OCI-LY7 (cell line): ENCODE results near the gene MACROH2A1. TPM values are rescaled to one million over a fixed set of nuclear protein-coding genes. Genes with fewer than 3 reads are reported as not detected.

ENCODE experiments used
- BruUV-seq: library from RNA; stranded (reverse); fragments of 400-500 nt; replicated peaks from 2 replicates; lab custom pipeline; 2021; lab: Mats Ljungman, UMichigan
- CTCF ChIA-PET: fragments of 300-600 bp; sonication (Branson Sonifier 250); formaldehyde crosslinking; loops from one replicate; lab custom pipeline; 2022; ENCODE audit warnings: antibody characterized with exemption; ENCODE audit not compliant: unreplicated experiment; lab: Charles Lee
- POLR2A ChIA-PET: fragments of 300-600 bp; sonication (Branson Sonifier 250); formaldehyde crosslinking; loops from one replicate; lab custom pipeline; 2022; ENCODE audit warnings: antibody characterized with exemption; lab: Charles Lee
- DNase-seq: peaks from one replicate; pipeline ENCODE4 v3.0.0-alpha.2; 2015; ENCODE audit warnings: low spot score
- H2AFZ ChIP-seq: fragments of 200-600 bp; sonication (generic), shearing (Covaris generic); 2 replicates; pipeline ENCODE4 v1.6.1; 2014; ENCODE audit warnings: mild to moderate bottlenecking, antibody characterized with exemption, low read length, moderate library complexity
- H3K27ac ChIP-seq: fragments of 200-600 bp; sonication (generic); 2 replicates; pipeline ENCODE4 v1.5.1; 2014; ENCODE audit warnings: mixed run types, low read depth, mild to moderate bottlenecking, moderate library complexity, low read length, inconsistent platforms; ENCODE audit not compliant: poor library complexity, severe bottlenecking
- H3K36me3 ChIP-seq: fragments of 200-600 bp; sonication (generic); 2 replicates; pipeline ENCODE4 v1.6.1; 2014; ENCODE audit warnings: mild to moderate bottlenecking, antibody characterized with exemption, low read length, moderate library complexity, mixed read lengths; ENCODE audit not compliant: insufficient read depth
- H3K4me1 ChIP-seq: fragments of 200-600 bp; sonication (generic); 2 replicates; pipeline ENCODE4 v1.5.1; 2014; ENCODE audit warnings: mild to moderate bottlenecking, low read length; ENCODE audit not compliant: insufficient read depth, poor library complexity, severe bottlenecking
- H3K4me2 ChIP-seq: fragments of 200-600 bp; sonication (generic); 2 replicates; pipeline ENCODE4 v1.6.1; 2014; ENCODE audit warnings: mild to moderate bottlenecking, low read length
- H3K4me3 ChIP-seq: fragments of 200-600 bp; sonication (generic); 2 replicates; pipeline ENCODE4 v1.5.1; 2014; ENCODE audit warnings: mild to moderate bottlenecking, low read depth, low read length; ENCODE audit not compliant: poor library complexity, severe bottlenecking
- H3K79me2 ChIP-seq: fragments of 200-600 bp; sonication (generic); 2 replicates; pipeline ENCODE4 v1.6.1; 2016; ENCODE audit warnings: low read depth, mild to moderate bottlenecking, low read length, moderate library complexity, mixed read lengths; ENCODE audit not compliant: insufficient read depth
- H3K9me2 ChIP-seq: fragments of 200-600 bp; sonication (generic); 2 replicates; pipeline ENCODE4 v1.6.1; 2016; ENCODE audit warnings: mild to moderate bottlenecking, low read length, mixed read lengths; ENCODE audit not compliant: insufficient read depth
- H3K9me3 ChIP-seq: fragments of 200-600 bp; sonication (generic); 2 replicates; pipeline ENCODE4 v1.6.1; 2014; ENCODE audit warnings: mild to moderate bottlenecking, mixed run types, low read length, mixed read lengths
- H4K20me1 ChIP-seq: fragments of 200-600 bp; sonication (generic); 2 replicates; pipeline ENCODE4 v1.6.1; 2014; ENCODE audit warnings: mild to moderate bottlenecking, antibody characterized with exemption, low read length, moderate library complexity, mixed read lengths; ENCODE audit not compliant: insufficient read depth
- EZH2phosphoT487 ChIP-seq: fragments of 200-600 bp; sonication (generic); IDR thresholded peaks from 2 replicates; pipeline ENCODE4 v1.6.1; 2018; ENCODE audit warnings: low read depth, borderline replicate concordance, mild to moderate bottlenecking, mixed run types, antibody characterized with exemption, low read length, moderate library complexity, mixed read lengths
- intact Hi-C: fragments of 100-400 bp; cut with micrococcal nuclease; formaldehyde crosslinking; loops from one replicate; pipeline ENCODE4 v1.10.0; 2022; ENCODE audit not compliant: unreplicated experiment
- total RNA-seq, 2 experiments: library from RNA; depleted of rRNA in 1 of 2; stranded (reverse); fragments of >200 nt in 1 of 2; shearing (Covaris generic) in 1 of 2; gene quantifications; 2 replicates each; pipeline ENCODE4 v1.2.3, GENCODE V29; 2014 to 2022
- TF ChIP-seq, protein P1 (sequence below): fragments of 200-600 bp; sonication (generic); conservative IDR thresholded peaks from 2 replicates; pipeline ENCODE4 v1.5.1; 2014; ENCODE audit warnings: mild to moderate bottlenecking, antibody characterized with exemption, low read length, moderate library complexity, mixed read lengths

The MACROH2A1 gene
- total RNA-seq, 2 experiments from 2014 or later, result 271 to 356 TPM

GRCh38 chr5:135342551-135342875 is 56.5 kb downstream of the MACROH2A1 start:
- TF ChIP-seq, protein P1, sequence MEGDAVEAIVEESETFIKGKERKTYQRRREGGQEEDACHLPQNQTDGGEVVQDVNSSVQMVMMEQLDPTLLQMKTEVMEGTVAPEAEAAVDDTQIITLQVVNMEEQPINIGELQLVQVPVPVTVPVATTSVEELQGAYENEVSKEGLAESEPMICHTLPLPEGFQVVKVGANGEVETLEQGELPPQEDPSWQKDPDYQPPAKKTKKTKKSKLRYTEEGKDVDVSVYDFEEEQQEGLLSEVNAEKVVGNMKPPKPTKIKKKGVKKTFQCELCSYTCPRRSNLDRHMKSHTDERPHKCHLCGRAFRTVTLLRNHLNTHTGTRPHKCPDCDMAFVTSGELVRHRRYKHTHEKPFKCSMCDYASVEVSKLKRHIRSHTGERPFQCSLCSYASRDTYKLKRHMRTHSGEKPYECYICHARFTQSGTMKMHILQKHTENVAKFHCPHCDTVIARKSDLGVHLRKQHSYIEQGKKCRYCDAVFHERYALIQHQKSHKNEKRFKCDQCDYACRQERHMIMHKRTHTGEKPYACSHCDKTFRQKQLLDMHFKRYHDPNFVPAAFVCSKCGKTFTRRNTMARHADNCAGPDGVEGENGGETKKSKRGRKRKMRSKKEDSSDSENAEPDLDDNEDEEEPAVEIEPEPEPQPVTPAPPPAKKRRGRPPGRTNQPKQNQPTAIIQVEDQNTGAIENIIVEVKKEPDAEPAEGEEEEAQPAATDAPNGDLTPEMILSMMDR, result no peak
- no peak for TF ChIP-seq EZH2phosphoT487

DNA sequence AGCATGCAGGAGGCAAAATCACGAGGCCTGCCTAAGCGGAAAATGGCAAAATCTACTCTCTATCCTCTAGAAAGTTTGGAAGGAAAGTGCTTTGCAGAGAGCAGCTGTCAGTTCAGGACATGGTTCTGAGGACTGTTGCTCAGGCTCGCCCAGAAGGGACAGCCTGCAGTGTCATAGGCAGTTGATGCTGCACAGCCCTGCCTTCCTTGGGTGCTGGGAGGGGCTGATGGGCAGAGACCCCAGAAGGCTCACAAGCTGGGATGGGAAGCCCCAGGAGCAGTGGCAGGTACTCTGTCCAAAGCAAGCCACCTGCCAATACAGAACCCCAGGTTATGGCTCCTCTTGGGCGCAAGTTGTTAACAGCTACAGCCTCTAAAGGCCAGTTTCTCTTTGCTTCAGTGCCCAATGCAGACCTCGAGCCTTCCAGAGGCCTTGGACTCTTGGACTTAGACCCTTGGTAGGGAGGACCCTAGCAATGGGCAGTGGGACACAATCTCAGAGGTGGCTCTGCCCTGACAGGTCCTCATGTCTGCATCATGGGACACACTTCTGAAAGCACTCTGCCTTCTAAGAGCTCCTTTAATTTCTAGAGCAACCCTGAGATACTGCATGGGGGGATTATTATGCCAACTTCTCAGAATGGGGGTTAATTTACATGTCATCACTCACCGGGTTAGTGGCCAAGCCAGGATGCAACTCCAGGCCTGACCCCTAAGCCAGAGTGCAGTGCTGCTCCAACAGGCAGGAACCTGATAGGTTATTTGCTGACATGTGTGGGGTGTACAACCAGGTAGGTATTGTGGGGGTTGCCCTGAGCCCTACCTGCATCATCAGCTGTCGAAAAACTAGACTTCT is 57.1 kb downstream of the MACROH2A1 start:
- H3K4me1 ChIP-seq, result peaks cover 9% of the 10 kb centered on the region
- H4K20me1 ChIP-seq, result no peaks in the 10 kb centered on the region
- DNase-seq, result no peak
- ChIA-PET POLR2A (no interaction called here), CTCF (no interaction called here)
- intact Hi-C loops, result no loop called here
- H2AFZ ChIP-seq, result no peak overlapping the region
- no peak for TF ChIP-seq EZH2phosphoT487
- TF ChIP-seq, protein P1, result no peak
- H3K4me3 ChIP-seq, result no peak overlapping the region
- H3K79me2 ChIP-seq, result no peaks in the 10 kb centered on the region
- no peak overlapping the region for H3K27ac ChIP-seq
- peaks cover 99% of the 10 kb centered on the region for H3K36me3 ChIP-seq
- no peak overlapping the region for H3K4me2 ChIP-seq
- no peaks in the 10 kb centered on the region for H3K9me2 ChIP-seq
- H3K9me3 ChIP-seq, result no peaks in the 10 kb centered on the region
- BruUV-seq, result no TSS peak

More at GRCh38 chr5:135342551-135342875, 56.5 kb downstream of the MACROH2A1 start:
- Histone ChIP-seq H3K79me2 (no peaks in the 10 kb centered on the region), H3K4me2 (no peak overlapping the region), H3K4me1 (peaks cover 15% of the 10 kb centered on the region), H3K4me3 (no peak overlapping the region), H3K36me3 (peaks cover 99% of the 10 kb centered on the region), H4K20me1 (no peaks in the 10 kb centered on the region), H3K9me2 (no peaks in the 10 kb centered on the region), H2AFZ (no peak overlapping the region), H3K9me3 (no peaks in the 10 kb centered on the region), H3K27ac (no peak overlapping the region)
- ChIA-PET CTCF (no interaction called here), POLR2A (no interaction called here)
- no TSS peak for BruUV-seq
- DNase-seq, result no peak
- intact Hi-C loops, result no loop called here

DNA sequence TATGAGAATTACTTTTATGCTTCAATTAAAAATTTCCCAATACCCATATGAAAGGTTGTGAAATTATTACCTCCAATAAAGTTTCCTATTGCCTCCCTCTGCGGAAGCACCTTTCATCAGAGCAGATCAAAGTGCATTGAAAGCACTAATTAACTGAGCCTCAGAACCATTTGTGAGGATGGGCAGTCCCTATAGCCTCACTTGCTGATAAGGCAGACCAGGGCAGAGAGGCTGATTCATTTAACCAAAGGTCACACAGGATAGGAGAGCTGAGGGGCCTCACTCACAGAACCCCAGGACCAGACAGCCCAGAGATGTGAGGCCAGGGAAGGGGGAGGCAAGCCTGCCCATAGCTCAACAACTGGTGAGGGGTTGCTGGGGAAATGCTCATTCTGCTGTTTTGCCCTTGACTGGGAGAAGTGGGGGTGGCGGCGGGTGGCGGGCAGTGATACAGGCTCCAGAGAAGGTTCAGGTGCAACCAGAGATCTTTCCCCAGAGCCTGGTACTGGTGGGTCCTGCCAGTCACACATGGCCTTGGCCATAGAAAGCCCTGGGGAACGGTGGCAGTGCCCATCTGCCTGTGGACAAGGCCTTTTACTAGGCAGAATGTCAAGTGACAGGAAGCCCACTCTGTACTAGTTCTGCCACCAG is 57.9 kb downstream of the MACROH2A1 start:
- H2AFZ ChIP-seq, result no peak overlapping the region
- H4K20me1 ChIP-seq, result no peaks in the 10 kb centered on the region
- POLR2A ChIA-PET, result interaction anchor here (1.6 kb wide), 1 partner anchor 8 kb away, joined by 5 read pairs; no protein-coding TSS in a partner anchor
- H3K9me2 ChIP-seq, result no peaks in the 10 kb centered on the region
- no peaks in the 10 kb centered on the region for H3K9me3 ChIP-seq
- no TSS peak for BruUV-seq
- no peak for TF ChIP-seq EZH2phosphoT487
- TF ChIP-seq, protein P1, result no peak
- DNase-seq, result no peak
- intact Hi-C loops, result no loop called here
- peaks cover 99% of the 10 kb centered on the region for H3K36me3 ChIP-seq
- no peaks in the 10 kb centered on the region for H3K79me2 ChIP-seq
- H3K4me2 ChIP-seq, result no peak overlapping the region
- no peak overlapping the region for H3K4me3 ChIP-seq
- CTCF ChIA-PET, result no interaction called here
- peaks cover 1% of the 10 kb centered on the region for H3K4me1 ChIP-seq
- no peak overlapping the region for H3K27ac ChIP-seq
